ENCODE data around the gene RTN4IP1. TPM values are rescaled to one million over a fixed set of nuclear protein-coding genes. Genes with fewer than 3 reads are reported as not detected.
"Not testable (repeated sequence)": the region's sequence is repeated elsewhere in the genome, so short reads cannot be mapped to it uniquely, and the experiment has no call there.

Gene RTN4IP1
- total RNA-seq, 2 experiments from 2014 or later = 7.4 to 8.7 TPM

DNA sequence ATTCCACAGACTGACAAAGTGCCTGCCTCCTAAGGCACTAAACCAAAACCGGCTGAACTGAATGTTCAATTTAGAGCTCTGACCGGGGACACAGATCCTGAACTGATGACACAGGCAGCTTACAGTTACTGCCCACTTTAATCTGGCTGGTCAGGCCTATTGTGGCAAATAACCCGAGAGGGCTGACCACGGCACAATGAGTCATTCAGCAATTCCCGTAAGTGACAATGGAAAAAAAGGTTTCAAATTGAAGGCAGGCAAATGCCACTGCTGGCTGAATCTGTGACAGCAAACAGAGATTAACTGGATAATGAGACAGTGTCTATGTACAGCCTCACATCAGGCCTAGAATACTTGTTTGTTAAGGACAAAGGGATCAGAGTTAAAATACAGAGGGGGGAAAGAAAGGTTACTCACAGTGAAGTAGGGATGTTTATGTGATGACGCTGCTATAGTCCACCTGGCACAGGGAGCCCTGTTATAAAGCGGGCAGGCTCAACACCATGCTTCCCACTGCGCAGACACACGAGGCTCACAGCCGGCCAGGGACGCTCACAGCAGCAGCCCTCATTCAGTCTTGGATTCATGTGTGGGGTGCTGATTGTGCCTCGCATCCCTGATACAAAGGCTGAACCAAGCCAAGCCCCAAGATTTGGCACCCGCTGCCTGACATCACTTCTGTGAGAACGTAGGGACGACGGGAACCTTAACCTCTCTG, 54.4 kb downstream of the RTN4IP1 start:
- H3K27ac Mint-ChIP-seq = no peak overlapping the region
- no peaks in the 10 kb centered on the region for H3K27me3 Mint-ChIP-seq (ENCODE audit: low read depth)
- H3K4me1 Mint-ChIP-seq (ENCODE audit: low read depth) = peaks cover 3% of the 10 kb centered on the region
- DNase-seq = no peak
- POLR2A ChIA-PET = no interaction called here
- H3K36me3 Mint-ChIP-seq (ENCODE audit: low read depth) = peaks cover 8% of the 10 kb centered on the region
- no peak for ATAC-seq
- CTCF ChIA-PET = interaction anchor here (0.9 kb wide), 1 partner anchor 129 kb away, joined by 3 read pairs; no protein-coding TSS in a partner anchor
- no peaks in the 10 kb centered on the region for H3K9me3 Mint-ChIP-seq (ENCODE audit: insufficient read depth)
- no peak overlapping the region for H3K4me3 Mint-ChIP-seq

DNA sequence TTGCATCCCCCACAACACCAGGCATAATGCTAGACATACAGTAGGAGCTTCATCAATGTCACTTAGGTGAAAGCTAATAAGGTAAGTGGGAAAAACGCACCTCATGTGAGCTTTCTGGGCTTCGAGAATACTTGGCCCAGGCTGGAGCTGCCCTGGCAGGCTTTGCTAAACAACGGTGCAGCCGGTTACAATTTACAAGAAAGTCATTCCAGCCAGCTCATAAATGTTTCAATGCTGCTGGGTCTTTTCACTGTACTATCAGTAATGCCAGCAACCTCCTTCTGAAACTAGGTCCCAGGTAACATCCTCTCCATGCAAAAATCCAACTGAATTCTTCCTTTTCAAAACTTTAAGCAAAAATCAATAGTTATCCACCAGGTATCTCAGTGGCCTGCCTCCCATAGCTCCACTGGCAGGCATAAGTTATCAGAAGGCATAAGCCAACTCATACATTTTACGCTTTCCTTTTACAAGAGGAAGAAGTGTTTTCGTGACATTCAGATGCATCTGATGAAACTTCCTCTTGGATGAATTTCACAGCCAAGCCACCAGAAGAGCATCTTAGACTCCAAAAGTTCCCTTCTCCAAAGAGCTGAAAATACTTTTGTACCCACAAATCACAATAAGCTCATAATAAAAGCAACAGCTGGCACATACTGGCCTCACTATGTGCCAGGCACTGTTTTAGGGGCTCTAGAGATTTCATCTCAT, 56.3 kb downstream of the RTN4IP1 start:
- Mint-ChIP-seq H3K9me3 (ENCODE audit: insufficient read depth) (no peaks in the 10 kb centered on the region), H3K36me3 (ENCODE audit: low read depth) (peaks cover 15% of the 10 kb centered on the region), H3K27ac (no peak overlapping the region), H3K4me3 (no peak overlapping the region), H3K27me3 (ENCODE audit: low read depth) (no peaks in the 10 kb centered on the region), H3K4me1 (ENCODE audit: low read depth) (peaks cover 3% of the 10 kb centered on the region)
- DNase-seq (no peak), ATAC-seq (no peak)
- ChIA-PET POLR2A (no interaction called here), CTCF (interaction anchor here (0.8 to 3.8 kb wide), 3 partner anchors 11 to 128 kb away, joined by 3 to 24 read pairs (median 4); no protein-coding TSS in a partner anchor)

DNA sequence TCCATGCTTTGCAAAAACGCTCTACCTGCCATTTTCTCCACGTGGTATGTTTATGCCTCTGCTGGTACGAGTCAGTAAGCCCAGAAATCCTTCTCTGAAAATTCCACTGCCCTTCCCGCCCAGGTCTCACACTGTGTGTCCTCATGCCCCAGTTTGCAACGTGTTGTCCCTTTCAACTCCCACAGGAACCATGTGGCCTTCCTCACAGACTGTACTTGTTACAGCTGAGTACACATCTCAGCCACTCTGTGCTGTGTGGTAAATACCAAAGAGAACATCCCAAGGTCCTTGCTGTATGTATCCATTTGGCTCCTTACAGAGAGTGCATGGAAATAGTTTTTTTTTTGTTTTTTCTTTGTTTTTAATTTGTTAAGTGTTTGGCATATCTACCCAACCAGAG, 56.9 kb downstream of the RTN4IP1 start:
- Mint-ChIP-seq H3K27me3 (ENCODE audit: low read depth) (no peaks in the 10 kb centered on the region), H3K4me1 (ENCODE audit: low read depth) (peaks cover 3% of the 10 kb centered on the region), H3K27ac (no peak overlapping the region), H3K9me3 (ENCODE audit: insufficient read depth) (no peaks in the 10 kb centered on the region), H3K36me3 (ENCODE audit: low read depth) (peaks cover 18% of the 10 kb centered on the region), H3K4me3 (no peak overlapping the region)
- ChIA-PET CTCF (interaction anchor here (0.8 to 3.8 kb wide), 3 partner anchors 11 to 128 kb away, joined by 3 to 24 read pairs (median 4); no protein-coding TSS in a partner anchor), POLR2A (no interaction called here)
- no peak for DNase-seq
- ATAC-seq = no peak

DNA sequence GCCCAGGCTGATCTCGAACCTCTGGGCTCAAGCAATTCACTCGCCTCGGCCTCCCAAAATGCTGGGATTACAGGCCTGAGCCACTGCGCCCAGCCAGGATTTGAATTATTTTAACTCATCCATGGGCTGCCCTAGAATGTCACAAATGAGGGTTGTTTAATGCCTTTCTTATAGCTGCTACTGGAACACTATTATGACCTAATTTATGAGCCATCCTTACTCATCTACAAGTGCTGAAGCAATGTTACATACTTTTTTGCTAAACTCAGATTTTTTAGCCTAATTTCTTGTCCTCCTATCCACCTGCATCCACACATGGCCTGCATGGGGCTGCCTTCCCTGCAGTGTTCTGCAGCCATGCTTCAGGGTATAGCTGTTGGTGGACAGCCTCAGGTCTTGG, 59.9 kb downstream of the RTN4IP1 start:
- H3K9me3 Mint-ChIP-seq (ENCODE audit: insufficient read depth) = no peaks in the 10 kb centered on the region
- ChIA-PET POLR2A (no interaction called here), CTCF (interaction anchor here (0.7 to 6.9 kb wide), 7 partner anchors 125 to 428 kb away, joined by 3 to 114 read pairs (median 4); no protein-coding TSS in a partner anchor)
- no peak overlapping the region for H3K4me3 Mint-ChIP-seq
- no peak overlapping the region for H3K27ac Mint-ChIP-seq
- H3K4me1 Mint-ChIP-seq (ENCODE audit: low read depth) = no peaks in the 10 kb centered on the region
- no peak for ATAC-seq
- H3K27me3 Mint-ChIP-seq (ENCODE audit: low read depth) = no peaks in the 10 kb centered on the region
- peaks cover 31% of the 10 kb centered on the region for H3K36me3 Mint-ChIP-seq (ENCODE audit: low read depth)
- no peak for DNase-seq

DNA sequence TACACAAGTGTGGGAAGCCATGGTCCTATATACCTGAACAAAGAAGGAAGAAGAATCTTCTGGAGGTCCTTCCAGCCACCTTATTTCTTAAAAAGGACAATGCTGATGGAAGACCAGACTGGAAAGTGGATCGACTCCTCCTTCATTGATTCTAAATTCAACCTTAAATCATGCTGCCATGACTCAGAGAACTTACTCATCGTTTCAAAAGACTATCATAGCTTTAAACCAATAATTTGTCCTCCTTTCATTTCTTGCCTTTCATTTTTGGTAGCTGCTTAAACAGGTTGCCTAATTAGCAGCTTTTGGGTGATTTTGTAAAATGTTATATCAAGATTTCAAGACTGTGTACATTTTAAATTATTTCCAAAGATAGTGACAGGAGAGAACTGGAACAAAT, 60.8 kb downstream of the RTN4IP1 start:
- CTCF ChIA-PET = interaction anchor here (1.3 to 6.9 kb wide), 2 partner anchors 125 to 413 kb away, joined by 4 to 114 read pairs; no protein-coding TSS in a partner anchor
- POLR2A ChIA-PET = no interaction called here
- ATAC-seq (no peak), DNase-seq (no peak)
- H3K9me3 Mint-ChIP-seq (ENCODE audit: insufficient read depth) = no peaks in the 10 kb centered on the region
- H3K27ac Mint-ChIP-seq = no peak overlapping the region
- H3K4me3 Mint-ChIP-seq = no peak overlapping the region
- H3K36me3 Mint-ChIP-seq (ENCODE audit: low read depth) = peaks cover 39% of the 10 kb centered on the region
- no peaks in the 10 kb centered on the region for H3K4me1 Mint-ChIP-seq (ENCODE audit: low read depth)
- no peaks in the 10 kb centered on the region for H3K27me3 Mint-ChIP-seq (ENCODE audit: low read depth)

DNA sequence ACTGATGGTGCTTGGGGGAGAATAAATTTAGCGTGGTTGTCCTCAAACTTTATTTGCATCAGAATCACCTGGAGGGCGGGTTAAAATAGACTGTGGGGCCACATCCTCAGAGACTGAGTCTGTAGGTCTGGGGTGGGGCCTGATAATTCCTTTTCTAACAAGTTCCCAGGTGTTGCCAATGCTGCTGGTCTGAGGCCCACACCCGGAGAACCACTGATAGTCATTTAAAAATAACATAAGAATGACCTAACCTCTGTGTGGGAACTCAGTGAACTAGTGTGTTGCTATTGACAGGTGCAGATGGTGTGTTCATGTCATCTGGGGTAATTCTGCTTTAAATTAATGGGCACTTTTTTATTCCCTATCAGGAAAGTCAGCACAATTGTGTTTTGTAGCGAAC, 64.8 kb downstream of the RTN4IP1 start:
- Mint-ChIP-seq H3K4me3 (no peak overlapping the region), H3K4me1 (ENCODE audit: low read depth) (peaks cover 4% of the 10 kb centered on the region), H3K9me3 (ENCODE audit: insufficient read depth) (no peaks in the 10 kb centered on the region), H3K36me3 (ENCODE audit: low read depth) (peaks cover 53% of the 10 kb centered on the region), H3K27me3 (ENCODE audit: low read depth) (no peaks in the 10 kb centered on the region), H3K27ac (no peak overlapping the region)
- ATAC-seq (no peak), DNase-seq (no peak)
- ChIA-PET CTCF (interaction anchor here (1.3 to 7.4 kb wide), 7 partner anchors 11 to 415 kb away, joined by 3 to 127 read pairs (median 14); no protein-coding TSS in a partner anchor), POLR2A (no interaction called here)

DNA sequence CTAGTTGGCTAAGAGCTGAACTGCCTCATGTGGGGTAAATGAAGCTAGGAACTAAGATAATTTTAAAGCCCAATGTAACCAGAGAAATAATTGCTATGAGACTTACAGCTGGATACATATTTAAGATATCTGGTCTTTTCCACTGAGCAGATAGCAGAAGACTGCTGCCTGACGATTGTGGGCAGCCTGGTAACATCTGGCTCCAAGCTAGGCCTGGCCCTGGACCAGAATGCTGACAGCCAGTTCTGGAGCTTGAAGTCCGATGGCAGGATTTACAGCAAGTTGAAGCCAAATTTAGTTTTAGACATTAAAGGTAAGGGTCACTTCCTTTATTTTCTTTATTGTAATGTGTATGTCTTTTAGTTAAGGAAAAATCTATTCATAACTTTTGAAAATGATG, 65.7 kb downstream of the RTN4IP1 start:
- ATAC-seq (no peak), DNase-seq (no peak)
- ChIA-PET CTCF (interaction anchor here (0.8 to 7.4 kb wide), 10 partner anchors 10 to 434 kb away, joined by 3 to 127 read pairs (median 4); no protein-coding TSS in a partner anchor), POLR2A (interaction anchor here (1.2 kb wide), 1 partner anchor 52 kb away, joined by 3 read pairs; no protein-coding TSS in a partner anchor)
- Mint-ChIP-seq H3K4me3 (no peak overlapping the region), H3K9me3 (ENCODE audit: insufficient read depth) (no peaks in the 10 kb centered on the region), H3K4me1 (ENCODE audit: low read depth) (peaks cover 4% of the 10 kb centered on the region), H3K27me3 (ENCODE audit: low read depth) (no peaks in the 10 kb centered on the region), H3K36me3 (ENCODE audit: low read depth) (peaks cover 54% of the 10 kb centered on the region), H3K27ac (no peak overlapping the region)

DNA sequence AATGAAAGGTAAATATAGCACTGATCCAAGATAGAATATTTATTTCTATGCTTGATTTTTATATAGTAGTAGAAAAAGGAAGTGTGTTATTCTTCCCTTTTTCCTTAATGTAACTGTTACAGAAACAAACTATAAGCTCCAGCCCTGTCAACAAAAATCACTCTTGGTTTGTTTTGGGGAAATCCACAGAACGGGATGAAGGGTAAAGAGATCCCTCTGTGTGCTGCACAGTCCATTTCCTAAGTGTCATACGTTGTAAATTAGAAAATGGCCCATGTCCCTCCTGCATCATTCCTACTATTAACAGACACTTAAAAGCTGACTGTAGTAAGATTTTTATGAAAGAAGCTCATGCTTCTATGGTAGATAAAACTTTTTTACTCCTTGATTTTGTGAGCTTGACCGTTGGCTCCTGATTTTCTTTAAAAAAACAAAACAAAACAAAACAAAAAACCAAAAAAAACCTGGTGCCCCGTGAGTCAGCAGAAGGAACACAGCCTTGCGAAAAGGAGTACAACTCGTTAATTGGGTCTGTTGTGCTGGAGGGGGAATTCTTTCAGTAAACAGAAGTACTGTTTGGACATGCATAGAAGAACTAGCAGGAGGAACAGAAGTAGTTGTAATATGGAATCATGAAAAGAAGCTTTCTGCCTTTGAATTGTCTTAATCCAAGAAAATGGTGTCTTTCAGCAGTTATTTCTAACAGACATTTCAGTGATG, 67.5 kb downstream of the RTN4IP1 start:
- ATAC-seq = no peak
- peaks cover 4% of the 10 kb centered on the region for H3K4me1 Mint-ChIP-seq (ENCODE audit: low read depth)
- H3K36me3 Mint-ChIP-seq (ENCODE audit: low read depth) = peaks cover 60% of the 10 kb centered on the region
- no peak for DNase-seq
- H3K9me3 Mint-ChIP-seq (ENCODE audit: insufficient read depth) = no peaks in the 10 kb centered on the region
- ChIA-PET POLR2A (interaction anchor here (0.6 to 1.3 kb wide), 4 partner anchors 41 to 499 kb away, joined by 3 to 5 read pairs (median 4); no protein-coding TSS in a partner anchor), CTCF (interaction anchor here (0.8 to 7.4 kb wide), 11 partner anchors 10 to 418 kb away, joined by 3 to 127 read pairs (median 4); no protein-coding TSS in a partner anchor)
- H3K27ac Mint-ChIP-seq = no peak overlapping the region
- no peak overlapping the region for H3K4me3 Mint-ChIP-seq
- no peaks in the 10 kb centered on the region for H3K27me3 Mint-ChIP-seq (ENCODE audit: low read depth)

DNA sequence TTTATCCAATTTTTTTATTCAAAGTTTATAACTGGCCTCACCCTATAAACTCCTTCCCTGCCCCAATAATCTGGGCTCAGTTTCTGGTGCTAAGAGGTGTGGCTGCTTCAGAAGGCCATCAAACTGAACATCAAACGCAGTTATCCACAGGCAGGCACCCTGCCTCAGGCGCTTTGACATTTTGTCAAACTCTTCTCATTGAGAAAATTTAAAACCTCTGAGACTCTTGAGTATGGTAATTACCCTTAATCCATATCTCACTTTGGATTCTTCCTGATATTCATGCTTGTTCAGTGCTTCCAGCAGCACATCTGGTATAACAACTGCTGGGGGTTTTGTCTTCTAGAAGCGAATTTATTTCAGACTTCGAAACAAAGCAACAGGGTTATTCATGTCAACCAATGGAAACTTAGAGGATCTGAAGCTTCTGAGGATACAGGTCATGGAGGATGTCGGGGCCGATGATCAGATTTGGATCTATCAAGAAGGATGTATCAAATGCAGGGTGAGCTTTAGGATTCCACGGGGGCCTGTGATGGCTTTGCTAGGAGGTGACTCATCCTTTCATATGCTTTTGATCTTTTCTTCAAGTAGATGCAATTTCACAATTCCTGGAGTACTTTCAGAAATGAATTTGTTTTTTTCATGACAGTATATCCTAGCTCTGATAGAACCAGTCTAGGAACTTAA, 68.2 kb downstream of the RTN4IP1 start:
- H3K27me3 Mint-ChIP-seq (ENCODE audit: low read depth) = no peaks in the 10 kb centered on the region
- H3K36me3 Mint-ChIP-seq (ENCODE audit: low read depth) = peaks cover 58% of the 10 kb centered on the region
- H3K27ac Mint-ChIP-seq = peak overlapping the region; percentile 20
- CTCF ChIA-PET = interaction anchor here (0.8 to 7.4 kb wide), 9 partner anchors 11 to 221 kb away, joined by 3 to 127 read pairs (median 4); no protein-coding TSS in a partner anchor
- no peak overlapping the region for H3K4me3 Mint-ChIP-seq
- H3K9me3 Mint-ChIP-seq (ENCODE audit: insufficient read depth) = no peaks in the 10 kb centered on the region
- POLR2A ChIA-PET = interaction anchor here (0.7 to 1.3 kb wide), 3 partner anchors 21 to 48 kb away, joined by 3 to 5 read pairs (median 3); no protein-coding TSS in a partner anchor
- H3K4me1 Mint-ChIP-seq (ENCODE audit: low read depth) = peaks cover 4% of the 10 kb centered on the region
- no peak for ATAC-seq
- no peak for DNase-seq

DNA sequence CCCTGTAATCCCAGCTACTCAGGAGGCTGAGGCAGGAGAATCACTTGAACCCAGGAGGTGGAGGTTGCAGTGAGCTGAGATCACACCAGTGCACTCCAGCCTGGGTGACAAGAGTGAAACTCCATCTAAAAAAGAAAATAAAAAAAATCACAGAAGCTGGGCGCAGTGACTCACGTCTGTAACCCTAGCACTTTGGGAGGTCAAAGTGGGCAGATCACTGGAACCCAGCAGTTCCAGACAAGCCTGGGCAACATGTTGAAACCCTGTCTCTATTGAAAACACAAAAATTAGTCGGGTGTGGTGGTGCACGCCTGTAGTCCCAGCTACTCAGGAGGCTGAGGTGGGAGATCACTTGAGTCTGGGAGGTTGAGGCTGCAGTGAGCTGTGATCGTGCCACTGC, 69.6 kb downstream of the RTN4IP1 start:
- H3K9me3 Mint-ChIP-seq (ENCODE audit: insufficient read depth); H3K27ac Mint-ChIP-seq; ATAC-seq; H3K4me1 Mint-ChIP-seq (ENCODE audit: low read depth); H3K4me3 Mint-ChIP-seq; POLR2A ChIA-PET; H3K27me3 Mint-ChIP-seq (ENCODE audit: low read depth); DNase-seq: not testable (repeated sequence)
- peaks cover 60% of the 10 kb centered on the region for H3K36me3 Mint-ChIP-seq (ENCODE audit: low read depth)
- CTCF ChIA-PET = interaction anchor here (0.7 to 1.9 kb wide), 4 partner anchors 40 to 114 kb away, joined by 3 to 6 read pairs (median 4); no protein-coding TSS in a partner anchor

DNA sequence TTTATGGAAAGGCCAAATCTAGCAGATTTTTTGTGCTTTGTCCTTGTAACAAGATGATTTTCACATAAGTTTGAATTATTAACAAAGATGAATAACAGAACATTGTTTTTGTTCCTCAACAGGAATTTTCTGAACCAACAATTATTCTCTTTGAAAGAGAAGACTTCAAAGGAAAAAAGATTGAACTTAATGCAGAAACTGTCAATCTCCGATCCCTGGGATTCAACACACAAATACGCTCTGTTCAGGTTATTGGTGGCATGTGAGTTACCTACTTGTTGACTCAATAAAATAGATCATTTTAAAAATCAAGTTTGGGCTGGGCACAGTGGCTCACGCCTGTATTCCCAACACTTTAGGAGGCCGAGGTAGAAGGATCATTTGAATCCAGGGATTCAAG, 70.9 kb downstream of the RTN4IP1 start:
- Mint-ChIP-seq H3K9me3 (ENCODE audit: insufficient read depth) (no peaks in the 10 kb centered on the region), H3K4me1 (ENCODE audit: low read depth) (peaks cover 4% of the 10 kb centered on the region), H3K4me3 (no peak overlapping the region), H3K27me3 (ENCODE audit: low read depth) (no peaks in the 10 kb centered on the region), H3K36me3 (ENCODE audit: low read depth) (peaks cover 60% of the 10 kb centered on the region), H3K27ac (no peak overlapping the region)
- no peak for ATAC-seq
- POLR2A ChIA-PET = no interaction called here
- no peak for DNase-seq
- CTCF ChIA-PET = interaction anchor here (1.1 to 2.2 kb wide), 2 partner anchors 24 to 110 kb away, joined by 3 to 14 read pairs; no protein-coding TSS in a partner anchor
